Epithelial cell of proximal tubule (primary cell): ENCODE measurements around the gene UTP14C. TPM values are rescaled to one million over a fixed set of nuclear protein-coding genes. Genes with fewer than 3 reads are reported as not detected.

ENCODE experiments used
- DNase-seq: peaks from one replicate; pipeline ENCODE4 v3.0.0-alpha.2; 2011; ENCODE audit warnings: low read depth
- H3K4me3 ChIP-seq: 2 replicates; pipeline ENCODE4 v1.5.1; 2011; ENCODE audit warnings: low read depth, mild to moderate bottlenecking, low read length
- total RNA-seq: library from RNA; depleted of rRNA; stranded (reverse); fragments of >200 nt; gene quantifications from 2 replicates; pipeline ENCODE4 v1.2.3, GENCODE V29; 2015
- TF ChIP-seq, protein P1 (sequence below): conservative IDR thresholded peaks from 2 replicates; pipeline ENCODE4 v1.5.1; 2012; ENCODE audit warnings: low read depth, mild to moderate bottlenecking, low read length

The UTP14C gene, protein sequence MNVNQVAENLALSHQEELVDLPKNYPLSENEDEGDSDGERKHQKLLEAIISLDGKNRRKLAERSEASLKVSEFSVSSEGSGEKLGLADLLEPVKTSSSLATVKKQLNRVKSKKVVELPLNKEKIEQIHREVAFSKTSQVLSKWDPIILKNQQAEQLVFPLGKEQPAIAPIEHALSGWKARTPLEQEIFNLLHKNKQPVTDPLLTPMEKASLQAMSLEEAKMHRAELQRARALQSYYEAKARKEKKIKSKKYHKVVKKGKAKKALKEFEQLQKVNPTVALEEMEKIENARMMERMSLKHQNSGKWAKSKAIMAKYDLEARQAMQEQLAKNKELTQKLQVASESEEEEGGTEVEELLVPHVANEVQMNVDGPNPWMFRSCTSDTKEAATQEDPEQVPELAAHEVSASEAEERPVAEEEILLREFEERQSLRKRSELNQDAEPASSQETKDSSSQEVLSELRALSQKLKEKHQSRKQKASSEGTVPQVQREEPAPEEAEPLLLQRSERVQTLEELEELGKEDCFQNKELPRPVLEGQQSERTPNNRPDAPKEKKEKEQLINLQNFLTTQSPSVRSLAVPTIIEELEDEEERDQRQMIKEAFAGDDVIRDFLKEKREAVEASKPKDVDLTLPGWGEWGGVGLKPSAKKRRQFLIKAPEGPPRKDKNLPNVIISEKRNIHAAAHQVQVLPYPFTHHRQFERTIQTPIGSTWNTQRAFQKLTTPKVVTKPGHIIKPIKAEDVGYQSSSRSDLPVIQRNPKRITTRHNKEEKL
- 5.0 and 9.0 TPM in 2 replicates for total RNA-seq

DNA sequence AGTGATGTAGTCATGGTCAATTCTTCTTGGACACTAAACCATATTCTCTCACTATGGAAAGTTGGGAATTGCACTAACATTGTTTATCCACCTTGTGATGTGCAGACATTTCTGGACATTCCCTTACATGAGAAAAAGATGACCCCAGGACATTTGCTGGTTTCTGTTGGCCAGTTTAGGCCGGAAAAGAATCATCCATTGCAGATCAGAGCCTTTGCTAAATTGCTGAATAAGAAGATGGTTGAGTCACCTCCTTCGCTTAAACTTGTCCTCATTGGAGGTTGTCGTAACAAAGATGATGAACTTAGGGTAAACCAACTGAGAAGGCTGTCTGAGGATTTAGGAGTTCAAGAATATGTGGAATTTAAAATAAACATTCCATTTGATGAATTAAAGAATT is at the start of gene UTP14C:
Gene UTP14C (plus strand): TSS at position 211 of the 400 bp plus-strand sequence. CDS start 4,114 bp downstream, outside the sequence.
- DNase-seq: no peak
- no peak within 1 kb of the TSS for H3K4me3 ChIP-seq
- TF ChIP-seq, protein P1, sequence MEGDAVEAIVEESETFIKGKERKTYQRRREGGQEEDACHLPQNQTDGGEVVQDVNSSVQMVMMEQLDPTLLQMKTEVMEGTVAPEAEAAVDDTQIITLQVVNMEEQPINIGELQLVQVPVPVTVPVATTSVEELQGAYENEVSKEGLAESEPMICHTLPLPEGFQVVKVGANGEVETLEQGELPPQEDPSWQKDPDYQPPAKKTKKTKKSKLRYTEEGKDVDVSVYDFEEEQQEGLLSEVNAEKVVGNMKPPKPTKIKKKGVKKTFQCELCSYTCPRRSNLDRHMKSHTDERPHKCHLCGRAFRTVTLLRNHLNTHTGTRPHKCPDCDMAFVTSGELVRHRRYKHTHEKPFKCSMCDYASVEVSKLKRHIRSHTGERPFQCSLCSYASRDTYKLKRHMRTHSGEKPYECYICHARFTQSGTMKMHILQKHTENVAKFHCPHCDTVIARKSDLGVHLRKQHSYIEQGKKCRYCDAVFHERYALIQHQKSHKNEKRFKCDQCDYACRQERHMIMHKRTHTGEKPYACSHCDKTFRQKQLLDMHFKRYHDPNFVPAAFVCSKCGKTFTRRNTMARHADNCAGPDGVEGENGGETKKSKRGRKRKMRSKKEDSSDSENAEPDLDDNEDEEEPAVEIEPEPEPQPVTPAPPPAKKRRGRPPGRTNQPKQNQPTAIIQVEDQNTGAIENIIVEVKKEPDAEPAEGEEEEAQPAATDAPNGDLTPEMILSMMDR: no peak

DNA sequence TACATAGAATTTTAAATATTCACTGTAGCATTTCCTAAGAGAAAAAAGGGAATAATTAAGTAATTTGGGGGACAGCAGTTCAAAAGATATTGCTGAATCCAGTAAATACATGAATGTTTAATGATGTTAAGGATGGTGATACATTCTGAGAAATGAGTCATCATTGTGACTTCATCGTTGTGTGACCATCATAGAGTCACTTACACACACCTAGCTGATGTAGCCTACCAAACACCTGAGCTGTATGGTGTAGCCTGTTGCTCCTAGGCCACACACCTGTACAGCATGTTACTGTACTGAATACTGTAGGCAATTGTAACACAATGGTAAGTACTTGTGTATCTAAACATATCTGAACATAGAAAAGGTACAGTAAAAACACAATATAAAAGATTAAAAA is 48.1 kb upstream of the UTP14C start:
- no peak for DNase-seq
- TF ChIP-seq, protein P1: no peak
- H3K4me3 ChIP-seq: no peak overlapping the region

DNA sequence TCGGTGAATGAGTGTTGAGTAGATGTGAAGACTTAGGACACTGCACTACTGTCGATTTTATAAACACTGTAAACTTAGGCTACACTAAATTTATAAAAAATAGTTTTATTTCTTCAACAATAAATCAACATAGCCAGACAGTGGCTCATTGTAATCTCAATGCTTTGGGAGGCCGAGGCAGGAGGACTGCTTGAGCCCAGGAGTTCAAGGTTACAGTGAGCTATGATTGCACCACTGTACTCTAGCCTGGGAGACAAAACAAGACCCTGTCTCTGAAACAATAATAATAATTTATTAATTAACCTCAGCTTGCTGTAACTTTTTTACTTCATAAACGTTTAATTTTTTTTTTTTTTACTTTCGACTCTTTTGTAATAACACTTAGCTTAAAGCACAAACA is 47.6 kb upstream of the UTP14C start:
- TF ChIP-seq, protein P1: no peak
- no peak for DNase-seq
- H3K4me3 ChIP-seq: no peak overlapping the region

DNA sequence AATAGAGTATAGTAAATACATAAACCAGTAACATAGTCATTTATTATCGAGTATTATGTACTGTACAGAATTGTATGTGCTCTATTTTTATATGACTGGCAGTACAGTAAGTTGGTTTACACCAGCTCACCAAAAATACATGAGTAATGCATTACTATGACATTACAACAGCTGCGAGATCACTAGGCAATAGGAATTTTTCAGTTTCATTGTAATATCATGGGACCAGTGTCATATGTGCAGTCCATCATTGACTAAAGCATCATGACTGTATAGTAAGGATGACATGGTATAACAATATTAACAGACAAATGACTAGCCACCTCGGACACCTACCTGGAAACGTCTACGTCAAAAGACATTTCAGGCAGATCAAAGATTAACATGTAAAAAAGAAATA is 46.9 kb upstream of the UTP14C start:
- H3K4me3 ChIP-seq: no peak overlapping the region
- DNase-seq: no peak
- TF ChIP-seq, protein P1: no peak

DNA sequence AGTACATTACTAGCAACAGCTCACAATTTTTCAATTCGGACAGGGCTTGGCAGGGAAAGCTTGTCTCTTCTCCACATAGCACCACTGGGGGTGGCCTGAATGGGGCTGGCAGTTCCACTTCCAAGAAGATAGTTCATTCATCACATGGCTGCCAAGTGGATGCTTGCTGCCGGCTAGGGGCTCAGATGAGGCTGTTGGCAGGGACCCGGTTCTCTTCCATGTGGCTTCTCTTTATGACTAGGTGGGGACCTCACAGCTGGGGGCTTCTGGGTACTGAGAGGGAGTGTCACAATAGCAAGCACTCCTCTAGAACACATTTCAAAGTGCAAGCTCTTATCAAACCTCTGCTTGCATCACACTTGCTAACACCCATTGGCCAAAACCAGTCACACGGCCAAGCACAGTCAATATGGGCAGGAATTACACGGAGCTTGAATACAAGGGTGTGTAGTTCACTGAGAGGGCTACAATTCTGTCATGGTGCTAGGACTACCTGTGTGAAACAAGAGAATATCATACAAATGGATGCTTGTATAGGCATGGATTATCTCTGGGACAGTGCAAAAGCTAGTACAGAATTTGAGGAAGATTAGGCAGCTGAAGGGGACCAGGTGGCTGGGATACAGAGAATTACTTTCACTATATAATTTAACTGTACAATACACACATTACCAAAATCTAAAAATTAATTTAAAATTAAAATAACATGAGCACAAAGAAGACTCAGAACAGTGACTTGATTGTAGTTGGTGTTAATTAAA is 45.5 kb upstream of the UTP14C start:
- no peak overlapping the region for H3K4me3 ChIP-seq
- TF ChIP-seq, protein P1: no peak
- DNase-seq: no peak

DNA sequence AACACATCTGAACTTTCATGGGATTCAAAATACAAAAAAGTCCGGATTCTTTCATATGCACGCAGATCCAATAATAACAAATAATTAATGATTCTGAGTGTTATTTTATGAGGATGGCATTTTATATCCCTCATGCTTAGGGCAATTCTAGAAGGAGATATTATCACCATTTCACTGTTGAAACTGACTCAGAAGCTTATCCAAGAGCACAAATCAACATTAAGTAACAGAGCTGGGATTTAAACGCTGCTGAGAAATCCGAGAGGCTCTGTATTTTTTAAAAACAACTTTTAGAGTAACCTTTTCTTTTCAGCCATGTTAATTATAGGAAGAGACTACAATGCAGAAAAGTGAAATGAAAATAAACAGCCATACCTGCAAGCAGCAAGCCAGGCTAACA is 43.6 kb upstream of the UTP14C start:
- DNase-seq: no peak
- no peak overlapping the region for H3K4me3 ChIP-seq
- TF ChIP-seq, protein P1: no peak
